Keratinocyte (primary cell): ENCODE data around the gene SETBP1. TPM values are rescaled to one million over a fixed set of nuclear protein-coding genes. Genes with fewer than 3 reads are reported as not detected.

ENCODE experiments used
- DNase-seq: peaks from one replicate; pipeline ENCODE4 v3.0.0-alpha.2; 2011; ENCODE audit warnings: low read depth, missing footprints, low spot score
- FAIRE-seq: peaks from 2 replicates; lab custom pipeline; 2011; peaks lifted over from hg19 to GRCh38; lab: Jason Lieb, UNC
- H2AFZ ChIP-seq: 2 replicates; pipeline ENCODE4 v1.6.0; 2012; ENCODE audit warnings: low read length, control low read depth, inconsistent platforms; ENCODE audit not compliant: control insufficient read depth
- H3K27ac ChIP-seq: 2 replicates; pipeline ENCODE4 v1.5.1; 2011; ENCODE audit warnings: low read length; ENCODE audit not compliant: control insufficient read depth, insufficient read depth
- H3K27me3 ChIP-seq: 3 replicates; pipeline ENCODE4 v1.6.0; 2011; ENCODE audit warnings: low read length; ENCODE audit not compliant: control insufficient read depth, insufficient read depth; ENCODE audit errors: extremely low read depth
- H3K36me3 ChIP-seq, 2 experiments: 2 replicates in 1 of 2; 3 replicates in 1 of 2; pipeline ENCODE4 v1.5.1; 2011; ENCODE audit warnings: low read length in 2 of 2, mild to moderate bottlenecking in 1 of 2; ENCODE audit not compliant: control insufficient read depth in 2 of 2, insufficient read depth in 2 of 2; ENCODE audit errors: extremely low read depth in 1 of 2
- H3K4me1 ChIP-seq: 3 replicates; pipeline ENCODE4 v1.5.1; 2011; ENCODE audit warnings: low read length; ENCODE audit not compliant: control insufficient read depth, insufficient read depth; ENCODE audit errors: extremely low read depth
- H3K4me2 ChIP-seq: 3 replicates; pipeline ENCODE4 v1.6.0; 2011; ENCODE audit warnings: low read depth, low read length; ENCODE audit not compliant: control insufficient read depth, insufficient read depth; ENCODE audit errors: extremely low read depth
- H3K4me3 ChIP-seq, 3 experiments: fragments of 200-600 bp in 1 of 3; sonication (generic) in 1 of 3; 2 replicates in 2 of 3; 3 replicates in 1 of 3; pipeline ENCODE4 v1.5.1; 2011 to 2016; ENCODE audit warnings: low read length in 3 of 3, mild to moderate bottlenecking in 3 of 3, control low read depth in 2 of 3, inconsistent platforms in 1 of 3, low read depth in 1 of 3, mixed read lengths in 1 of 3, mixed run types in 1 of 3, moderate library complexity in 1 of 3; ENCODE audit not compliant: control insufficient read depth in 2 of 3, insufficient read depth in 2 of 3; ENCODE audit errors: extremely low read depth in 1 of 3
- H3K79me2 ChIP-seq: 2 replicates; pipeline ENCODE4 v1.6.0; 2012; ENCODE audit warnings: low read length; ENCODE audit not compliant: control insufficient read depth, insufficient read depth
- H3K9ac ChIP-seq: 3 replicates; pipeline ENCODE4 v1.6.0; 2011; ENCODE audit warnings: low read length; ENCODE audit not compliant: control insufficient read depth, insufficient read depth; ENCODE audit errors: extremely low read depth
- H3K9me1 ChIP-seq: 3 replicates; pipeline ENCODE4 v1.6.0; 2011; ENCODE audit warnings: low read length; ENCODE audit not compliant: control insufficient read depth, insufficient read depth; ENCODE audit errors: extremely low read depth
- H3K9me3 ChIP-seq: 2 replicates; pipeline ENCODE4 v1.5.1; 2012; ENCODE audit warnings: low read depth, low read length; ENCODE audit not compliant: control insufficient read depth
- H4K20me1 ChIP-seq: 3 replicates; pipeline ENCODE4 v1.6.0; 2011; ENCODE audit warnings: low read length; ENCODE audit not compliant: control insufficient read depth, insufficient read depth; ENCODE audit errors: extremely low read depth
- EZH2 ChIP-seq: IDR thresholded peaks from one replicate; pipeline ENCODE4 v1.6.1; 2012; ENCODE audit warnings: inconsistent platforms, mild to moderate bottlenecking, low read length, moderate library complexity
- dilution Hi-C: fragments of 300-500 bp; cut with MboI; formaldehyde crosslinking; loops from one replicate; pipeline ENCODE4 v1.7.0; 2020; ENCODE audit warnings: low sequenced_read_pairs; ENCODE audit not compliant: extremely low pct_ligation_motif_present
- polyA plus RNA-seq, 5 experiments: library from polyadenylated mRNA; depleted of rRNA in 3 of 5; stranded (reverse) in 3 of 5; stranded (forward) in 1 of 5; unstranded in 1 of 5; fragments of >200 nt; gene quantifications; 1 replicate in 1 of 5; 2 replicates in 3 of 5; 3 replicates in 1 of 5; pipeline versions ENCODE4 v1.2.1 to v1.2.3, GENCODE V29; 2011 to 2012; ENCODE audit warnings: missing spikeins in 2 of 5, low read depth in 1 of 5, low replicate concordance in 1 of 5
- TF ChIP-seq, protein P1 (sequence below), 3 experiments: IDR thresholded peaks in 1 of 3; conservative IDR thresholded peaks in 1 of 3; optimal IDR thresholded peaks in 1 of 3; 2 replicates in 2 of 3; 3 replicates in 1 of 3; pipeline versions ENCODE3 to v1.5.1; 2011; ENCODE audit warnings: low read length in 3 of 3, mild to moderate bottlenecking in 3 of 3, moderate library complexity in 2 of 3, control low read depth in 1 of 3, inconsistent platforms in 1 of 3; ENCODE audit not compliant: insufficient read depth in 2 of 3; ENCODE audit errors: extremely low read depth in 1 of 3

SETBP1 gene
- polyA plus RNA-seq, 1 donor (not counting 4 experiments of a cell fraction or from before 2014, with no cell fraction given) = 3.3 TPM

DNA sequence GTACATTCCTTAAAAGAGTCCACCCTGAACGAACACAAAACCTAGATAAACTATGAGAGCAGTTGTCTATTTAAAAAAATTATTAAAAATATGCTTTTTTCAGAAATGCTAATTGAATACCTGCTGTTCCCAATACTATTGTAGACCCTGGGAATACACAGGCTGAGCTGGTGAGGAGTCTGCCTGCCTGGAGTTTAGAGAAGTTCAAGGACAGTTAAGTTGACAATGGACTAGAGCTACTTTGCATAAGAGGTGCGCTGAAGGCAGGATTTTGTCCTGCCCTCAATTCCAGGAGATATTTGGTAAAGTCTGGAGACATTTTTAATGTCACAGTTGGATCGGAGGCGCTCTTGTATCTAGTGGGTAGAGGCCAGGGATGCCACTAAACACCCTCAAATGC is 110.2 kb downstream of the SETBP1 start:
- dilution Hi-C loops = no loop called here
- Histone ChIP-seq H3K79me2 (no peaks in the 10 kb centered on the region), H3K4me1 (peaks cover 24% of the 10 kb centered on the region), H3K4me2 (no peak overlapping the region), H3K9me3 (no peaks in the 10 kb centered on the region), H3K4me3 (no peak overlapping the region), H3K9ac (no peak overlapping the region), H4K20me1 (no peaks in the 10 kb centered on the region), H2AFZ (no peak overlapping the region), H3K9me1 (no peaks in the 10 kb centered on the region), H3K27me3 (no peaks in the 10 kb centered on the region), H3K36me3 (no peaks in the 10 kb centered on the region), H3K27ac (no peak overlapping the region)
- no peak for TF ChIP-seq EZH2
- TF ChIP-seq, protein P1, sequence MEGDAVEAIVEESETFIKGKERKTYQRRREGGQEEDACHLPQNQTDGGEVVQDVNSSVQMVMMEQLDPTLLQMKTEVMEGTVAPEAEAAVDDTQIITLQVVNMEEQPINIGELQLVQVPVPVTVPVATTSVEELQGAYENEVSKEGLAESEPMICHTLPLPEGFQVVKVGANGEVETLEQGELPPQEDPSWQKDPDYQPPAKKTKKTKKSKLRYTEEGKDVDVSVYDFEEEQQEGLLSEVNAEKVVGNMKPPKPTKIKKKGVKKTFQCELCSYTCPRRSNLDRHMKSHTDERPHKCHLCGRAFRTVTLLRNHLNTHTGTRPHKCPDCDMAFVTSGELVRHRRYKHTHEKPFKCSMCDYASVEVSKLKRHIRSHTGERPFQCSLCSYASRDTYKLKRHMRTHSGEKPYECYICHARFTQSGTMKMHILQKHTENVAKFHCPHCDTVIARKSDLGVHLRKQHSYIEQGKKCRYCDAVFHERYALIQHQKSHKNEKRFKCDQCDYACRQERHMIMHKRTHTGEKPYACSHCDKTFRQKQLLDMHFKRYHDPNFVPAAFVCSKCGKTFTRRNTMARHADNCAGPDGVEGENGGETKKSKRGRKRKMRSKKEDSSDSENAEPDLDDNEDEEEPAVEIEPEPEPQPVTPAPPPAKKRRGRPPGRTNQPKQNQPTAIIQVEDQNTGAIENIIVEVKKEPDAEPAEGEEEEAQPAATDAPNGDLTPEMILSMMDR (optimal IDR thresholded peaks at IDR 0.05 in 1 of 3, IDR thresholded peaks at IDR 0.05 in 1 of 3, conservative IDR thresholded peaks at IDR 0.05 in 1 of 3; ENCODE audit: extremely low read depth in 1 of 3, insufficient read depth in 2 of 3, low read length in 3 of 3) = no peak
- FAIRE-seq = no peak
- DNase-seq = no peak

DNA sequence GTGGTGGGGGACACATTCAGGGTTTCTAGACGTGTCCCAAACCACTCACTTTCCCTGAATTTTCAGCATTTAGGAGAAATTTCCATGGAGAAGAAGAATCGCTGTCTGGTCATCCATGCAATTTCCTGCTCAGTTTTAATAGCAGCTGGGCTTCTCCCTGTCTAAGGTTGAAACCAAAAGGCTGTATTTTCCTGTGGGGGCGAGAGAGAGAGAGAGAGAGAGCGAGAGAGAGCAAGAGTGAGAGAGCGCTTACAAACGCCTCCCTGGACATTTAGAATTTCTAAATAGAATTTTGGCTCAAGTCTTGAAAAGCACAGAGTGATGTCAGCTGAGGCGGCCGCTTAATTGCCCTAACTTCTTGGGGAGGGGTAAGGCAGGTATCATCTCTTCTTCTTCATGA is 110.8 kb downstream of the SETBP1 start:
- dilution Hi-C loops = no loop called here
- Histone ChIP-seq H3K79me2 (no peaks in the 10 kb centered on the region), H3K9ac (no peak overlapping the region), H3K4me1 (peaks cover 24% of the 10 kb centered on the region), H3K4me3 (no peak overlapping the region), H4K20me1 (no peaks in the 10 kb centered on the region), H3K36me3 (no peaks in the 10 kb centered on the region), H2AFZ (no peak overlapping the region), H3K27ac (no peak overlapping the region), H3K9me3 (no peaks in the 10 kb centered on the region), H3K4me2 (no peak overlapping the region), H3K9me1 (no peaks in the 10 kb centered on the region), H3K27me3 (no peaks in the 10 kb centered on the region)
- FAIRE-seq = no peak
- no peak for DNase-seq
- no peak for TF ChIP-seq EZH2
- TF ChIP-seq, protein P1 (optimal IDR thresholded peaks at IDR 0.05 in 1 of 3, IDR thresholded peaks at IDR 0.05 in 1 of 3, conservative IDR thresholded peaks at IDR 0.05 in 1 of 3; ENCODE audit: extremely low read depth in 1 of 3, insufficient read depth in 2 of 3, low read length in 3 of 3) = no peak
